ENCODE results near the gene TMPRSS11B.
"Not testable (repeated sequence)": the region's sequence is repeated elsewhere in the genome, so short reads cannot be mapped to it uniquely, and the experiment has no call there.

TMPRSS11B gene

GRCh38 chr4:68245594-68245993 is at the start of gene TMPRSS11B:
Gene TMPRSS11B, minus strand, starts transcription at chr4:68245694. Its CDS starts 136 bp downstream, at chr4:68245558.
- DNase-seq (ENCODE audit: low read depth in 2 of 2) = no peak

- no peak for DNase-seq (ENCODE audit: low read depth in 2 of 2)
These were observed 45.8 kb upstream of the TMPRSS11B start for GRCh38 chr4:68291256-68291655.

GRCh38 chr4:68288393-68288740 is 42.9 kb upstream of the TMPRSS11B start:
- DNase-seq (ENCODE audit: low read depth in 2 of 2) = no peak

- no peak for DNase-seq (ENCODE audit: low read depth in 2 of 2)
These were observed 42.4 kb upstream of the TMPRSS11B start for GRCh38 chr4:68287704-68288392.

- DNase-seq (ENCODE audit: low read depth in 2 of 2) = no peak
These were observed 38.2 kb upstream of the TMPRSS11B start for GRCh38 chr4:68283714-68284113.

GRCh38 chr4:68283095-68283494 is 37.6 kb upstream of the TMPRSS11B start:
- DNase-seq (ENCODE audit: low read depth in 2 of 2) = no peak

GRCh38 chr4:68281796-68282740 is 36.6 kb upstream of the TMPRSS11B start:
- DNase-seq (ENCODE audit: low read depth in 2 of 2) = not testable (repeated sequence)

GRCh38 chr4:68278029-68278428 is 32.5 kb upstream of the TMPRSS11B start:
- DNase-seq (ENCODE audit: low read depth in 2 of 2) = no peak

GRCh38 chr4:68277627-68278026 is 32.1 kb upstream of the TMPRSS11B start:
- DNase-seq (ENCODE audit: low read depth in 2 of 2) = no peak

GRCh38 chr4:68272860-68273259 is 27.4 kb upstream of the TMPRSS11B start:
- no peak for DNase-seq (ENCODE audit: low read depth in 2 of 2)

GRCh38 chr4:68272380-68272779 is 26.9 kb upstream of the TMPRSS11B start:
- DNase-seq (ENCODE audit: low read depth in 2 of 2) = no peak

GRCh38 chr4:68271851-68272357 is 26.4 kb upstream of the TMPRSS11B start:
- DNase-seq (ENCODE audit: low read depth in 2 of 2) = no peak

- no peak for DNase-seq (ENCODE audit: low read depth in 2 of 2)
These were observed 22.0 kb upstream of the TMPRSS11B start for GRCh38 chr4:68267433-68267944.

- DNase-seq (ENCODE audit: low read depth in 2 of 2) = no peak
These were observed 19.5 kb upstream of the TMPRSS11B start for GRCh38 chr4:68264875-68265565.

GRCh38 chr4:68259191-68259590 is 13.7 kb upstream of the TMPRSS11B start:
- DNase-seq (ENCODE audit: low read depth in 2 of 2) = no peak

GRCh38 chr4:68257719-68258118 is 12.2 kb upstream of the TMPRSS11B start:
- DNase-seq (ENCODE audit: low read depth in 2 of 2) = no peak

- no peak for DNase-seq (ENCODE audit: low read depth in 2 of 2)
These were observed 10.8 kb upstream of the TMPRSS11B start for GRCh38 chr4:68256284-68256683.

GRCh38 chr4:68250151-68250930 is 4.8 kb upstream of the TMPRSS11B start:
- no peak for DNase-seq (ENCODE audit: low read depth in 2 of 2)

- no peak for DNase-seq (ENCODE audit: low read depth in 2 of 2)
These were observed 3.9 kb upstream of the TMPRSS11B start for GRCh38 chr4:68249434-68249833.

GRCh38 chr4:68240620-68241019 is 4.9 kb downstream of the TMPRSS11B start:
- no peak for DNase-seq (ENCODE audit: low read depth in 2 of 2)

GRCh38 chr4:68228568-68228967 is 16.9 kb downstream of the TMPRSS11B start:
- no peak for DNase-seq (ENCODE audit: low read depth in 2 of 2)

Data from stimulated activated CD4-positive, alpha-beta T cell treated with anti-CD3 and anti-CD28 coated beads, Interleukin-1b, Interleukin-23, amount 100 ng/mL, for 1 hour (primary cell).